Colonic mucosa (tissue), 4 donors: ENCODE data around the gene HELZ. TPM values are rescaled to one million over a fixed set of nuclear protein-coding genes. Genes with fewer than 3 reads are reported as not detected.

Experiments used
- DNase-seq: peaks from one replicate; pipeline ENCODE4 v3.0.0-alpha.2; 2020
- H3K27ac ChIP-seq: fragments of 200-600 bp; one replicate; pipeline ENCODE4 v1.8.0; 2021
- H3K27me3 ChIP-seq: fragments of 200-600 bp; one replicate; pipeline ENCODE4 v1.8.0; 2021
- H3K36me3 ChIP-seq: fragments of 200-600 bp; one replicate; pipeline ENCODE4 v1.8.0; 2021
- H3K4me1 ChIP-seq: fragments of 200-600 bp; one replicate; pipeline ENCODE4 v1.8.0; 2021; ENCODE audit warnings: mild to moderate bottlenecking
- H3K4me3 ChIP-seq: fragments of 200-600 bp; one replicate; pipeline ENCODE4 v1.8.0; 2021
- H3K9ac ChIP-seq, 2 donors: one replicate each; pipeline ENCODE4 v1.7.0; 2013; ENCODE audit warnings: control low read depth in 2 of 2, low read depth in 2 of 2, low read length in 2 of 2
- H3K9me3 ChIP-seq: fragments of 200-600 bp; one replicate; pipeline ENCODE4 v1.8.0; 2021
- CTCF ChIP-seq: fragments of 200-600 bp; IDR thresholded peaks from one replicate; pipeline ENCODE4 v1.8.0; 2022; ENCODE audit warnings: antibody characterized with exemption, mild to moderate bottlenecking
- intact Hi-C: fragments of 100-400 bp; cut with DNase I; formaldehyde crosslinking; loops from one replicate; pipeline ENCODE4 v1.14.1; 2022
- total RNA-seq, 2 donors: library from RNA; stranded (reverse); fragmentation: NEBNext Ultra II Directional in 1 of 2; extraction: Animal tissue kit (Norgen Biotek cat#: 25700) in 1 of 2; gene quantifications; one replicate each; pipeline ENCODE4 v1.2.1, GENCODE V29; 2021
- donor health status: healthy.
- donor health status: DM: no; HTN: no; CAD: no.
- donor health status: DM: no; HTN: no; CAD: no.

The HELZ gene, protein sequence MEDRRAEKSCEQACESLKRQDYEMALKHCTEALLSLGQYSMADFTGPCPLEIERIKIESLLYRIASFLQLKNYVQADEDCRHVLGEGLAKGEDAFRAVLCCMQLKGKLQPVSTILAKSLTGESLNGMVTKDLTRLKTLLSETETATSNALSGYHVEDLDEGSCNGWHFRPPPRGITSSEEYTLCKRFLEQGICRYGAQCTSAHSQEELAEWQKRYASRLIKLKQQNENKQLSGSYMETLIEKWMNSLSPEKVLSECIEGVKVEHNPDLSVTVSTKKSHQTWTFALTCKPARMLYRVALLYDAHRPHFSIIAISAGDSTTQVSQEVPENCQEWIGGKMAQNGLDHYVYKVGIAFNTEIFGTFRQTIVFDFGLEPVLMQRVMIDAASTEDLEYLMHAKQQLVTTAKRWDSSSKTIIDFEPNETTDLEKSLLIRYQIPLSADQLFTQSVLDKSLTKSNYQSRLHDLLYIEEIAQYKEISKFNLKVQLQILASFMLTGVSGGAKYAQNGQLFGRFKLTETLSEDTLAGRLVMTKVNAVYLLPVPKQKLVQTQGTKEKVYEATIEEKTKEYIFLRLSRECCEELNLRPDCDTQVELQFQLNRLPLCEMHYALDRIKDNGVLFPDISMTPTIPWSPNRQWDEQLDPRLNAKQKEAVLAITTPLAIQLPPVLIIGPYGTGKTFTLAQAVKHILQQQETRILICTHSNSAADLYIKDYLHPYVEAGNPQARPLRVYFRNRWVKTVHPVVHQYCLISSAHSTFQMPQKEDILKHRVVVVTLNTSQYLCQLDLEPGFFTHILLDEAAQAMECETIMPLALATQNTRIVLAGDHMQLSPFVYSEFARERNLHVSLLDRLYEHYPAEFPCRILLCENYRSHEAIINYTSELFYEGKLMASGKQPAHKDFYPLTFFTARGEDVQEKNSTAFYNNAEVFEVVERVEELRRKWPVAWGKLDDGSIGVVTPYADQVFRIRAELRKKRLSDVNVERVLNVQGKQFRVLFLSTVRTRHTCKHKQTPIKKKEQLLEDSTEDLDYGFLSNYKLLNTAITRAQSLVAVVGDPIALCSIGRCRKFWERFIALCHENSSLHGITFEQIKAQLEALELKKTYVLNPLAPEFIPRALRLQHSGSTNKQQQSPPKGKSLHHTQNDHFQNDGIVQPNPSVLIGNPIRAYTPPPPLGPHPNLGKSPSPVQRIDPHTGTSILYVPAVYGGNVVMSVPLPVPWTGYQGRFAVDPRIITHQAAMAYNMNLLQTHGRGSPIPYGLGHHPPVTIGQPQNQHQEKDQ (N-terminal part only)
- 10 to 100 TPM; 38.6 to 55.9 TPM for total RNA-seq

- H3K4me1 ChIP-seq, result peaks cover 7% of the 10 kb centered on the region
- no peak for TF ChIP-seq CTCF
Observed at GRCh38 chr17:67245073-67245693, at the start of gene HELZ. Gene HELZ (minus strand): TSS chr17:67245196. CDS start chr17:67218804, 26,392 bp downstream.

DNA sequence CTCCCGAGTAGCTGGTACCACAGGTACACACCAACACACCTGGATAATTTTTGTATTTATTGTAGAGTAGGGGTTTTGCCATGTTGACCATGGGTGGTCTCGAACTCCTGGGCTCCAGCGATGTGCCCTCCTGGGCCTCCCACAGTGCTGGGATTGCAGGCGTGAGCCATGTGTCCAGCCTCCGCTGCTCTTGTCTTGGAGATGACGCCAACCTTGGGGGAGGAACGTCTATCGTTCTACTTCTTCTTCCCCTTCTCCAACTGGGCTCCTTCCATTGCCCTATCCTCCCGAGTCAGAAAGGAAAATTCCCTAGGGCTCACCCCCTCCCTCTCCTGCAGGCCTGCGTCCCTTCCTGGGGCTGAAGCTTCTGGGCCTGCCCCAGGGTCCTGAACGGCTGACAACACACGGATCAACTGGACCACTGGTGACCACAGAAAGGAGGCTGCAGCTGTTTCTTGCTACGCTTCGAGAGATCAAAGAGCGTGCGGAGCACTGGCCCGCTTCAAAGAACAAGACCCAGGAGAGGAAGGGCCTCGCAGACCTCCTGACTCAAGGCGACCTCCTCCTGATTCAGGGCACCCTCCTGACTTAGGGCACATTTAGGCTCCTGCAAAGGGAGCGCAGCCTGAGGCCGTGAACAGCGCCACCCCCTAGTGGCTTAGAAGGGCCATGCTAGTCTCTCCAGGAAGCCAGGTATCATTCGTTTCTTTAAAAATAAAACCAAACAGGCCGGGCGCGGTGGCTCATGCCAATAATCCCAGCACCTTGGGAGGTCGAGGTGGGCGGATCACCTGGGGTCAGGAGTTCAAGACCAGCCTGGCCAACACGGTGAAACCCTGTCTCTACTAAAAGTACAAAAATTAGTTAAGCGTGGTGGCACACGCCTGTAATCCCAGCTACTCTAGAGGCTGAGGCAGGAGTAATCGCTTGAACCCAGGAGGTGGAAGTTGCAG is 48.5 kb upstream of the HELZ start:
- H3K36me3 ChIP-seq, result no peaks in the 10 kb centered on the region
- no peaks in the 10 kb centered on the region for H3K9me3 ChIP-seq
- no peaks in the 10 kb centered on the region for H3K27me3 ChIP-seq
- TF ChIP-seq CTCF, result peak; percentile 65
- peak overlapping the region; percentile 13 for H3K4me3 ChIP-seq
- H3K9ac ChIP-seq, result peak overlapping the region in 1 of 2 donors; percentile 56
- H3K27ac ChIP-seq, result no peak overlapping the region
- H3K4me1 ChIP-seq, result no peaks in the 10 kb centered on the region
- peak; percentile 64 for DNase-seq
- intact Hi-C loops, result loop anchor here (5.0 kb wide), 1 partner anchor 71 kb away; no protein-coding TSS in a partner anchor

More at GRCh38 chr17:67245073-67245693, at the start of gene HELZ:
- no peaks in the 10 kb centered on the region for H3K27me3 ChIP-seq
- H3K36me3 ChIP-seq, result no peaks in the 10 kb centered on the region
- H3K9me3 ChIP-seq, result no peaks in the 10 kb centered on the region
- intact Hi-C loops, result no loop called here
- H3K9ac ChIP-seq, result peak within 1 kb of the TSS; percentile 84 to 92
- DNase-seq, result peak; percentile 85
- peak within 1 kb of the TSS; percentile 61 for H3K27ac ChIP-seq
- peak within 1 kb of the TSS; percentile 100 for H3K4me3 ChIP-seq

GRCh38 chr17:67290711-67291291 is 45.8 kb upstream of the HELZ start:
- no peaks in the 10 kb centered on the region for H3K4me1 ChIP-seq
- intact Hi-C loops, result loop anchor here (5.0 kb wide), 1 partner anchor 68 kb away; no protein-coding TSS in a partner anchor
- DNase-seq, result no peak
- no peaks in the 10 kb centered on the region for H3K27me3 ChIP-seq
- no peaks in the 10 kb centered on the region for H3K9me3 ChIP-seq
- H3K4me3 ChIP-seq, result no peak overlapping the region
- no peak overlapping the region for H3K9ac ChIP-seq
- H3K27ac ChIP-seq, result no peak overlapping the region
- TF ChIP-seq CTCF, result no peak
- no peaks in the 10 kb centered on the region for H3K36me3 ChIP-seq

- Histone ChIP-seq H3K9ac (no peak overlapping the region), H3K4me3 (no peak overlapping the region), H3K4me1 (no peaks in the 10 kb centered on the region), H3K27ac (no peak overlapping the region), H3K27me3 (no peaks in the 10 kb centered on the region), H3K36me3 (no peaks in the 10 kb centered on the region), H3K9me3 (no peaks in the 10 kb centered on the region)
- no peak for DNase-seq
- no peak for TF ChIP-seq CTCF
- intact Hi-C loops, result loop anchor here (5.0 kb wide), 1 partner anchor 68 kb away; no protein-coding TSS in a partner anchor
Observed at GRCh38 chr17:67290244-67290643, 45.2 kb upstream of the HELZ start.
